H1 (cell line): ENCODE data around the gene ATP6V1C2.

Source experiments
- CBX8 ChIP-seq: fragments of 300-800, 300-1000 bp; sonication (generic); IDR thresholded peaks from 2 replicates; pipeline ENCODE4 v1.7.1; 2016; ENCODE audit warnings: low read depth, low read length, borderline replicate concordance
- CTCF ChIP-seq, 3 experiments: IDR thresholded peaks; 1 replicate in 2 of 3; 2 replicates in 1 of 3; pipeline versions ENCODE4 v1.5.1 to v1.6.1; 2011; ENCODE audit warnings: low read length in 3 of 3, mild to moderate bottlenecking in 3 of 3, inconsistent platforms in 2 of 3, low read depth in 1 of 3, moderate library complexity in 1 of 3; ENCODE audit not compliant: insufficient read depth in 1 of 3; ENCODE audit errors: control extremely low read depth in 1 of 3
- FOSL1 ChIP-seq: IDR thresholded peaks from 2 replicates; pipeline ENCODE4 v1.6.1; 2011; ENCODE audit warnings: mild to moderate bottlenecking, low read depth, low read length, moderate library complexity; ENCODE audit not compliant: insufficient read depth
- POLR2A ChIP-seq, 2 experiments: IDR thresholded peaks; 1 replicate in 1 of 2; 2 replicates in 1 of 2; pipeline ENCODE4 v1.6.1; 2011; ENCODE audit warnings: low read depth in 2 of 2, low read length in 2 of 2, mild to moderate bottlenecking in 2 of 2; ENCODE audit errors: control extremely low read depth in 1 of 2
- RAD21 ChIP-seq, 2 experiments: IDR thresholded peaks in 1 of 2; conservative IDR thresholded peaks in 1 of 2; 2 replicates each; pipeline ENCODE4 v1.6.1; 2011; ENCODE audit warnings: low read depth in 2 of 2, low read length in 2 of 2, improper control_type of control experiment in 1 of 2, inconsistent platforms in 1 of 2, mild to moderate bottlenecking in 1 of 2, moderate library complexity in 1 of 2
- SP1 ChIP-seq: IDR thresholded peaks from 2 replicates; pipeline ENCODE4 v1.6.1; 2011; ENCODE audit warnings: low read depth, low read length
- SP2 ChIP-seq: IDR thresholded peaks from 2 replicates; pipeline ENCODE4 v1.6.1; 2012; ENCODE audit warnings: mild to moderate bottlenecking, low read length, inconsistent platforms
- TAF1 ChIP-seq: IDR thresholded peaks from 2 replicates; pipeline ENCODE4 v1.6.1; 2011; ENCODE audit warnings: mild to moderate bottlenecking, low read depth, low read length
- TF ChIP-seq, protein P1 (sequence below): IDR thresholded peaks from 2 replicates; pipeline ENCODE4 v1.6.1; 2012; ENCODE audit warnings: inconsistent platforms
- TF ChIP-seq, protein P2 (sequence below): IDR thresholded peaks from 2 replicates; pipeline ENCODE4 v1.6.1; 2011; ENCODE audit warnings: low read depth, mild to moderate bottlenecking, low read length; ENCODE audit not compliant: insufficient read depth

DNA sequence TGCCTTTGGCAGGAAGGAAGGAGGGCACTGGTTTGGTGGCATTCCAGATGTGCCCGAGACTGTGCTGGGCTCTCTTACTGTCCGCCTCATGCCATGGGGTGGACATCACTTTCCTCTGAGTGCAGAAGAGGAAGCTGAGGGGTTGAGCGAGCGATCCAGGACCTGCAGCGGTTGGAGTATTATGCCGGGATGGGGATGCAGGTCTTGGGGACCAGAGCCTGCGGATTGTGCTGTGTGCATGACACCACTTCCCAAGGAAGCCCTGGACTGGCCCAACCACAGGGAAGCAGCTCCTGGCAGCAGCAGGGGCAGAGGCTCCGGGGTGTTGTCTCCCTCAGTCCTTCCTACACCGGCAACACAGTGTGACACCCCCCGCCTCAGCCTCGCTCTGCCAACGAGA lies 44.5 kb downstream of the ATP6V1C2 start:
- TF ChIP-seq CBX8, result no peak
- TF ChIP-seq SP1, result no peak
- TF ChIP-seq, protein P1, sequence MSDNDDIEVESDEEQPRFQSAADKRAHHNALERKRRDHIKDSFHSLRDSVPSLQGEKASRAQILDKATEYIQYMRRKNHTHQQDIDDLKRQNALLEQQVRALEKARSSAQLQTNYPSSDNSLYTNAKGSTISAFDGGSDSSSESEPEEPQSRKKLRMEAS, result no peak
- TF ChIP-seq SP2, result no peak
- no peak for TF ChIP-seq POLR2A (IDR thresholded peaks at IDR 0.05; ENCODE audit: control extremely low read depth in 1 of 2, low read depth in 2 of 2, low read length in 2 of 2)
- no peak for TF ChIP-seq CTCF (IDR thresholded peaks at IDR 0.05; ENCODE audit: control extremely low read depth in 1 of 3, insufficient read depth in 1 of 3, low read depth in 1 of 3, low read length in 3 of 3)
- no peak for TF ChIP-seq FOSL1
- TF ChIP-seq TAF1, result no peak
- no peak for TF ChIP-seq RAD21 (IDR thresholded peaks at IDR 0.05 in 1 of 2, conservative IDR thresholded peaks at IDR 0.05 in 1 of 2; ENCODE audit: low read depth in 2 of 2, low read length in 2 of 2)
- TF ChIP-seq, protein P2, sequence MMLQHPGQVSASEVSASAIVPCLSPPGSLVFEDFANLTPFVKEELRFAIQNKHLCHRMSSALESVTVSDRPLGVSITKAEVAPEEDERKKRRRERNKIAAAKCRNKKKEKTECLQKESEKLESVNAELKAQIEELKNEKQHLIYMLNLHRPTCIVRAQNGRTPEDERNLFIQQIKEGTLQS, result no peak
